ENCODE results near the gene SETDB1. TPM values are rescaled to one million over a fixed set of nuclear protein-coding genes. Genes with fewer than 3 reads are reported as not detected.
A peak's percentile ranks its signal among the peaks of the same experiment; 100 is the strongest.

SETDB1 gene
- total RNA-seq, 4 donors from 2014 or later, result 20.5 to 39.5 (median 25.3) TPM

DNA sequence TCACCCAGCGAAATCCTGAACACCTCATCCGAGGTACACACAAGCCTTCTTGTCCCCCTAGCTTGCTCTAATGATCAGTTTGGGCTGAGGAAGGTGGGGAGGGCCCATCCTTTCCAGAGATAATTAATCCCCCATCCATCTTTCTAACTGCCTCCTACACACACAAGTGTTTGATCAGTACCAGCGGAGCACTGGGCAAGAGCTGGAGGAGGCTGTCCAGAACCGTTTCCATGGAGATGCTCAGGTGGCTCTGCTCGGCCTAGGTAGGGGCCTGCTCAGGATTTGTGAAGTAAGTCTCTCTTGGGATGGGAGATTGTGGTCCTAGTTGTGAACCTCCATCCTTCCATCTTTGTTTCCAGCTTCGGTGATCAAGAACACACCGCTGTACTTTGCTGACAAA, 61.8 kb downstream of the SETDB1 start:
- no peaks in the 10 kb centered on the region for H3K27me3 ChIP-seq
- no peaks in the 10 kb centered on the region for H3K4me1 ChIP-seq
- H3K27ac ChIP-seq, result no peak overlapping the region
- TF ChIP-seq CTCF (IDR thresholded peaks at IDR 0.05), result no peak
- no peak for TF ChIP-seq POLR2A (IDR thresholded peaks at IDR 0.05)
- intact Hi-C loops (cut with DNase I), result no loop called here
- WGBS, 2 donors, result 78 to 84% methylated on average over 4 to 6 of the region's 7 CpGs
- no peak for DNase-seq
- H3K9me3 ChIP-seq, result no peaks in the 10 kb centered on the region
- H3K4me3 ChIP-seq, result no peak overlapping the region
- no peaks in the 10 kb centered on the region for H3K36me3 ChIP-seq

DNA sequence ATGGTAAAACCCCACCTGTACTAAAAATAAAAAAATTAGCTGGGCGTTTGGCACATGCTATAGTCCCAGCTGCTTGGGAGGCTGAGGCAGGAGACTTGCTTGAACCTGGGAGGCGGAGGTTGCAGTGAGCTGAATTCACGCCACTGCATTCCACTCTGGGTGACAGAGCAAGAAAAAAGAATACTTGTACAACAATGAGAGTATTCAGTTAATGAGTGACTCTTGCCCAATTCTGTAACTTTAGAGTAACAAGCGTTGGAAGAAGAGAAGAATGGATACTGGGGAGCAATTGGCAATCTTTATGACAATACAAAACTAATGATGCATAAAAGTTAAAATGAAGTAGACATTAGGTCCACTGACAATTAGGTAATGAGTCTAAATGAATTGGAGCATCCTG, 66.5 kb downstream of the SETDB1 start:
- Histone ChIP-seq H3K27me3 (no peaks in the 10 kb centered on the region), H3K9me3 (no peaks in the 10 kb centered on the region), H3K36me3 (peaks cover 10 to 29% (median 10%) of the 10 kb centered on the region in 3 donors), H3K4me1 (peaks cover 6 to 9% (median 6%) of the 10 kb centered on the region in 3 donors), H3K27ac (no peak overlapping the region), H3K4me3 (no peak overlapping the region)
- intact Hi-C loops (cut with DNase I), result no loop called here
- DNase-seq, result no peak
- TF ChIP-seq POLR2A (IDR thresholded peaks at IDR 0.05) (no peak), CTCF (IDR thresholded peaks at IDR 0.05) (no peak)
- 75 to 81% methylated on average over 4 of the region's 4 CpGs for WGBS, 2 donors

GRCh38 chr1:150994248-150994647, 68.1 kb downstream of the SETDB1 start:
- Histone ChIP-seq H3K4me1 (peaks cover 6 to 9% (median 6%) of the 10 kb centered on the region in 3 donors), H3K4me3 (no peak overlapping the region), H3K36me3 (peaks cover 21 to 45% (median 26%) of the 10 kb centered on the region in 3 donors), H3K27ac (no peak overlapping the region), H3K9me3 (no peaks in the 10 kb centered on the region), H3K27me3 (no peaks in the 10 kb centered on the region)
- intact Hi-C loops (cut with DNase I), result no loop called here
- DNase-seq, result no peak
- TF ChIP-seq POLR2A (IDR thresholded peaks at IDR 0.05) (no peak), CTCF (IDR thresholded peaks at IDR 0.05) (no peak)
- 80 to 82% methylated on average over 3 of the region's 3 CpGs for WGBS, 2 donors

GRCh38 chr1:150995460-150995859, 69.3 kb downstream of the SETDB1 start:
- no peaks in the 10 kb centered on the region for H3K9me3 ChIP-seq
- H3K27ac ChIP-seq, result peak overlapping the region in 3 of 4 donors; percentile 30 to 47 (median 40)
- peaks cover 28 to 57% (median 28%) of the 10 kb centered on the region in 3 donors for H3K36me3 ChIP-seq
- H3K4me1 ChIP-seq, result peaks cover 6 to 9% (median 6%) of the 10 kb centered on the region in 3 donors
- WGBS, 2 donors, result 32 to 42% methylated on average over 4 of the region's 4 CpGs
- TF ChIP-seq POLR2A (IDR thresholded peaks at IDR 0.05) (no peak), CTCF (IDR thresholded peaks at IDR 0.05) (no peak)
- intact Hi-C loops (cut with DNase I), result no loop called here
- peak overlapping the region in 1 of 4 donors; percentile 32 for H3K4me3 ChIP-seq
- no peak for DNase-seq
- H3K27me3 ChIP-seq, result no peaks in the 10 kb centered on the region

GRCh38 chr1:150995896-150996295, 69.7 kb downstream of the SETDB1 start:
- H3K4me3 ChIP-seq, result peak overlapping the region in 1 of 4 donors; percentile 32
- peak overlapping the region in 3 of 4 donors; percentile 30 to 47 (median 40) for H3K27ac ChIP-seq
- intact Hi-C loops (cut with DNase I), result no loop called here
- DNase-seq, result no peak
- no peaks in the 10 kb centered on the region for H3K9me3 ChIP-seq
- whole genome bisulfite sequencing, 2 donors, result 30 to 41% methylated on average over 8 to 9 of the region's 9 CpGs
- H3K36me3 ChIP-seq, result peaks cover 28 to 62% (median 28%) of the 10 kb centered on the region in 3 donors
- TF ChIP-seq CTCF (IDR thresholded peaks at IDR 0.05) (peak; percentile 65 to 86 (median 82)), POLR2A (IDR thresholded peaks at IDR 0.05) (no peak)
- H3K4me1 ChIP-seq, result peaks cover 6 to 9% (median 6%) of the 10 kb centered on the region in 3 donors
- H3K27me3 ChIP-seq, result no peaks in the 10 kb centered on the region
